DMS 273 (cell line): ENCODE measurements around the gene MET.

ENCODE experiments used
- DNase-seq: peaks from one replicate; lab custom pipeline; 2025; ENCODE audit not compliant: unreplicated experiment; lab: John Stamatoyannopoulos, UW

The MET gene

GRCh38 chr7:116663744-116664143, 8.3 kb upstream of the MET start:
- DNase-seq: no peak

GRCh38 chr7:116665332-116665996, 6.5 kb upstream of the MET start:
- DNase-seq: peak; percentile 40

- no peak for DNase-seq
These were observed 2.2 kb upstream of the MET start for GRCh38 chr7:116669769-116670168.

GRCh38 chr7:116670409-116671015, 1.5 kb upstream of the MET start:
- DNase-seq: no peak

GRCh38 chr7:116671111-116671510, 885 bp upstream of the MET start:
- DNase-seq: no peak

GRCh38 chr7:116672596-116673456, 830 bp downstream of the MET start:
- DNase-seq: peak; percentile 46

- no peak for DNase-seq
These were observed 1.5 kb downstream of the MET start for GRCh38 chr7:116673457-116673865.

- DNase-seq: peak; percentile 13
These were observed 2.6 kb downstream of the MET start for GRCh38 chr7:116674508-116675173.

GRCh38 chr7:116675812-116676355, 3.9 kb downstream of the MET start:
- no peak for DNase-seq

- no peak for DNase-seq
These were observed 6.8 kb downstream of the MET start for GRCh38 chr7:116678780-116679179.

- DNase-seq: no peak
These were observed 7.5 kb downstream of the MET start for GRCh38 chr7:116679500-116679899.

- no peak for DNase-seq
These were observed 11.8 kb downstream of the MET start for GRCh38 chr7:116683786-116684185.

GRCh38 chr7:116686033-116686432, 14.0 kb downstream of the MET start:
- DNase-seq: no peak

GRCh38 chr7:116686812-116687419, 14.9 kb downstream of the MET start:
- DNase-seq: no peak

GRCh38 chr7:116687801-116688201, 15.8 kb downstream of the MET start:
- no peak for DNase-seq

GRCh38 chr7:116689790-116690259, 17.8 kb downstream of the MET start:
- no peak for DNase-seq

- no peak for DNase-seq
These were observed 19.7 kb downstream of the MET start for GRCh38 chr7:116691664-116692063.

- no peak for DNase-seq
These were observed 20.7 kb downstream of the MET start for GRCh38 chr7:116692401-116693308.

GRCh38 chr7:116696707-116697106, 24.7 kb downstream of the MET start:
- DNase-seq: no peak

- DNase-seq: no peak
These were observed 25.2 kb downstream of the MET start for GRCh38 chr7:116697152-116697551.
